ENCODE measurements around the gene INAFM1. TPM values are rescaled to one million over a fixed set of nuclear protein-coding genes. Genes with fewer than 3 reads are reported as not detected.

The INAFM1 gene
- total RNA-seq, 2 experiments from 2014 or later, result 5.0 to 7.6 TPM

DNA sequence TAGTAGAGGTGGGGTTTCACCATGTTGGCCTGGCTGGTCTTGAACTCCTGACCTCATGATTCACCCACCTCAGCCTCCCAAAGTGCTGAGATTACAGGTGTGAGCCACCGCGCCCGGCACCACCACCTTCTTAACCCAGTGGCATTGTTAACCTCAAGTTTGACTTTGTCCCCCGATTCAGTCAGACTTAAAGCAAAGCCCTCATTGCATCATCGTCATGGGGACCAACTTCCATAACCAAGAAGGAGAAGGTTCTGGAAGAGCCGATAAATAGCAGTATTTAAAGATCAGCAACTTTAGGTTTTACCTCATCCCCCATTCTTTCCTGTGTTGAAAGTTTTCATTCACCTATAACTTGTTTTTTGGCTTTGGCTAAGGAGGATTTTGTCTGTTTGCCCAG, 6.7 kb upstream of the INAFM1 start:
- no peak overlapping the region for H3K4me3 ChIP-seq (ENCODE audit: low read depth, low read length, poor library complexity, severe bottlenecking)
- no peak overlapping the region for H3K27ac ChIP-seq (ENCODE audit: low read depth, low read length, poor library complexity, severe bottlenecking)
- peaks cover 54% of the 10 kb centered on the region for H3K36me3 ChIP-seq (ENCODE audit: insufficient read depth, low read length)
- H3K9me3 ChIP-seq (ENCODE audit: low read length), result no peaks in the 10 kb centered on the region
- ChIA-PET CTCF (ENCODE audit: unreplicated experiment) (no interaction called here), POLR2A (no interaction called here)
- H3K4me2 ChIP-seq (ENCODE audit: low read length), result no peak overlapping the region
- TF ChIP-seq, protein P1, sequence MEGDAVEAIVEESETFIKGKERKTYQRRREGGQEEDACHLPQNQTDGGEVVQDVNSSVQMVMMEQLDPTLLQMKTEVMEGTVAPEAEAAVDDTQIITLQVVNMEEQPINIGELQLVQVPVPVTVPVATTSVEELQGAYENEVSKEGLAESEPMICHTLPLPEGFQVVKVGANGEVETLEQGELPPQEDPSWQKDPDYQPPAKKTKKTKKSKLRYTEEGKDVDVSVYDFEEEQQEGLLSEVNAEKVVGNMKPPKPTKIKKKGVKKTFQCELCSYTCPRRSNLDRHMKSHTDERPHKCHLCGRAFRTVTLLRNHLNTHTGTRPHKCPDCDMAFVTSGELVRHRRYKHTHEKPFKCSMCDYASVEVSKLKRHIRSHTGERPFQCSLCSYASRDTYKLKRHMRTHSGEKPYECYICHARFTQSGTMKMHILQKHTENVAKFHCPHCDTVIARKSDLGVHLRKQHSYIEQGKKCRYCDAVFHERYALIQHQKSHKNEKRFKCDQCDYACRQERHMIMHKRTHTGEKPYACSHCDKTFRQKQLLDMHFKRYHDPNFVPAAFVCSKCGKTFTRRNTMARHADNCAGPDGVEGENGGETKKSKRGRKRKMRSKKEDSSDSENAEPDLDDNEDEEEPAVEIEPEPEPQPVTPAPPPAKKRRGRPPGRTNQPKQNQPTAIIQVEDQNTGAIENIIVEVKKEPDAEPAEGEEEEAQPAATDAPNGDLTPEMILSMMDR (conservative IDR thresholded peaks at IDR 0.05; ENCODE audit: low read length), result no peak
- no peak for TF ChIP-seq EZH2phosphoT487 (IDR thresholded peaks at IDR 0.05; ENCODE audit: borderline replicate concordance, low read depth, low read length)
- H3K9me2 ChIP-seq (ENCODE audit: insufficient read depth, low read length), result no peaks in the 10 kb centered on the region
- intact Hi-C loops (cut with micrococcal nuclease; ENCODE audit: unreplicated experiment), result no loop called here
- BruUV-seq (replicated peaks), result no TSS peak
- H2AFZ ChIP-seq (ENCODE audit: low read length), result no peak overlapping the region
- peaks cover 6% of the 10 kb centered on the region for H3K4me1 ChIP-seq (ENCODE audit: insufficient read depth, low read length, poor library complexity, severe bottlenecking)
- DNase-seq (ENCODE audit: low spot score), result no peak
- H4K20me1 ChIP-seq (ENCODE audit: insufficient read depth, low read length), result no peaks in the 10 kb centered on the region
- H3K79me2 ChIP-seq (ENCODE audit: insufficient read depth, low read depth, low read length), result no peaks in the 10 kb centered on the region

DNA sequence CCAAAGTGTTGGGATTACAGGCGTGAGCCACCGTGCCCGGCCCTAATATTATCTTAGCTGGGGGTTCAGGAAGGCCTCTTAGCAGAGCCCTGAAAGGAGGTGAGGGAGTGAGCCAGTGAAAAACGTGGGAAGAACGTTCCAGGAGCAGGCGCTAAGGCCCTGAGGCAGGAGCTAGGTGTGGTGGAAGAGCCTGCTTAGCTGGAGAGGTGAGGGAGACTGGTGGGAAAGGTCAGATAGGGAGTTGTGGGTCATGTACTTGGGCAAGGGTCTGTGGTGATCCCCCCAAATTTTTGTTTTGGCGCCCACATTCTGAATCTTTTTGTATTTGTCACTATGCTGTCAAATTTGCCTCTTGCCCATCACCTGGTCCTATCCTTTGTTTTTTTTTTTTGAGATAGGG, 5.1 kb upstream of the INAFM1 start:
- DNase-seq (ENCODE audit: low spot score), result no peak
- intact Hi-C loops (cut with micrococcal nuclease; ENCODE audit: unreplicated experiment), result no loop called here
- CTCF ChIA-PET (ENCODE audit: unreplicated experiment), result no interaction called here
- H3K27ac ChIP-seq (ENCODE audit: low read depth, low read length, poor library complexity, severe bottlenecking), result no peak overlapping the region
- H3K9me2 ChIP-seq (ENCODE audit: insufficient read depth, low read length), result no peaks in the 10 kb centered on the region
- no peak for TF ChIP-seq EZH2phosphoT487 (IDR thresholded peaks at IDR 0.05; ENCODE audit: borderline replicate concordance, low read depth, low read length)
- TF ChIP-seq, protein P1 (conservative IDR thresholded peaks at IDR 0.05; ENCODE audit: low read length), result no peak
- H4K20me1 ChIP-seq (ENCODE audit: insufficient read depth, low read length), result no peaks in the 10 kb centered on the region
- no peak overlapping the region for H3K4me2 ChIP-seq (ENCODE audit: low read length)
- H3K9me3 ChIP-seq (ENCODE audit: low read length), result no peaks in the 10 kb centered on the region
- H3K4me3 ChIP-seq (ENCODE audit: low read depth, low read length, poor library complexity, severe bottlenecking), result no peak overlapping the region
- no peak overlapping the region for H2AFZ ChIP-seq (ENCODE audit: low read length)
- POLR2A ChIA-PET, result interaction anchor here (0.5 kb wide), 1 partner anchor 406 kb away, joined by 3 read pairs; no protein-coding TSS in a partner anchor
- peaks cover 6% of the 10 kb centered on the region for H3K4me1 ChIP-seq (ENCODE audit: insufficient read depth, low read length, poor library complexity, severe bottlenecking)
- no peaks in the 10 kb centered on the region for H3K79me2 ChIP-seq (ENCODE audit: insufficient read depth, low read depth, low read length)
- no TSS peak for BruUV-seq (replicated peaks)
- H3K36me3 ChIP-seq (ENCODE audit: insufficient read depth, low read length), result peaks cover 46% of the 10 kb centered on the region

DNA sequence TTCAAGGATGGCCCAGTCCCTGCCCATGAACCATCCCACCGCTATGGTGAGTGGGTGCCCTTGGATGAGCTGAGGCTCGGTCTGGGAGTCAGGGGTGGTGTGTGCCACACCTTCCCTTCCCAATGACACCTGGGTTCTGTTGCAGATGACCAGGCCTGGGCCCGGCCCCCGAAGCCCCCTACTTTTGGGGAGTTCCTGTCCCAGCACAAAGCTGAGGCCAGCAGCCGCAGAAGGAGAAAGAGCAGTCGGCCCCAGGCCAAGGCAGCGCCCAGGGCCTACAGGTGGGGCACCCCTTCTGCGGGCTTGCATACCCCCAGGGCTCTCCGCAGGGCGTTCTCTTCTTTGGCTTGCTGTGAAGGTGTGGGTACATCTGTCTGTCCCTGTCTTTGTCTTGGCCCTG, 4.3 kb upstream of the INAFM1 start:
- no TSS peak for BruUV-seq (replicated peaks)
- intact Hi-C loops (cut with micrococcal nuclease; ENCODE audit: unreplicated experiment), result no loop called here
- POLR2A ChIA-PET, result no interaction called here

More for the DNA sequence above, 4.3 kb upstream of the INAFM1 start:
- TF ChIP-seq, protein P1 (conservative IDR thresholded peaks at IDR 0.05; ENCODE audit: low read length), result no peak
- TF ChIP-seq EZH2phosphoT487 (IDR thresholded peaks at IDR 0.05; ENCODE audit: borderline replicate concordance, low read depth, low read length), result no peak
- Histone ChIP-seq H3K79me2 (ENCODE audit: insufficient read depth, low read depth, low read length) (no peaks in the 10 kb centered on the region), H2AFZ (ENCODE audit: low read length) (no peak overlapping the region), H3K4me3 (ENCODE audit: low read depth, low read length, poor library complexity, severe bottlenecking) (no peak overlapping the region), H3K4me1 (ENCODE audit: insufficient read depth, low read length, poor library complexity, severe bottlenecking) (peaks cover 12% of the 10 kb centered on the region), H3K9me3 (ENCODE audit: low read length) (no peaks in the 10 kb centered on the region), H3K36me3 (ENCODE audit: insufficient read depth, low read length) (peaks cover 41% of the 10 kb centered on the region), H3K27ac (ENCODE audit: low read depth, low read length, poor library complexity, severe bottlenecking) (no peak overlapping the region), H3K9me2 (ENCODE audit: insufficient read depth, low read length) (no peaks in the 10 kb centered on the region), H3K4me2 (ENCODE audit: low read length) (no peak overlapping the region), H4K20me1 (ENCODE audit: insufficient read depth, low read length) (no peaks in the 10 kb centered on the region)
- no peak for DNase-seq (ENCODE audit: low spot score)
- CTCF ChIA-PET (ENCODE audit: unreplicated experiment), result no interaction called here

Measured in OCI-LY7 (cell line).